Neural cell (in vitro differentiated cells): Measurements from ENCODE around the gene ATXN7L1. TPM values are rescaled to one million over a fixed set of nuclear protein-coding genes. Genes with fewer than 3 reads are reported as not detected.

Source experiments
- H2AFZ ChIP-seq: fragments of 200-600, 300-800 bp; sonication (generic), shearing (Covaris generic); 2 replicates; pipeline ENCODE4 v1.6.0; 2014; ENCODE audit warnings: low read depth, mild to moderate bottlenecking, antibody characterized with exemption, low read length, moderate library complexity
- H3F3A ChIP-seq: fragments of 200-600 bp; shearing (Covaris generic); 2 replicates; pipeline ENCODE4 v1.6.1; 2016; ENCODE audit warnings: mild to moderate bottlenecking, moderate library complexity, mixed read lengths, antibody characterized with exemption, low read length; ENCODE audit not compliant: insufficient read depth, poor library complexity, severe bottlenecking
- H3K27ac ChIP-seq: fragments of 200-600, 300-800 bp; sonication (generic), shearing (Covaris generic); 2 replicates; pipeline ENCODE4 v1.5.1; 2014; ENCODE audit warnings: mild to moderate bottlenecking, low read length, moderate library complexity
- H3K27me3 ChIP-seq: fragments of 300-800, 200-600 bp; sonication (generic), shearing (Covaris generic); 2 replicates; pipeline ENCODE4 v1.6.0; 2014; ENCODE audit warnings: mild to moderate bottlenecking, low read depth, low read length, moderate library complexity; ENCODE audit not compliant: insufficient read depth
- H3K36me3 ChIP-seq: fragments of 300-800, 200-600 bp; sonication (generic), shearing (Covaris generic); 2 replicates; pipeline ENCODE4 v1.5.1; 2014; ENCODE audit warnings: mild to moderate bottlenecking, antibody characterized with exemption, low read length, moderate library complexity; ENCODE audit not compliant: insufficient read depth
- H3K4me2 ChIP-seq: fragments of 300-800, 200-600 bp; sonication (generic), shearing (Covaris generic); 2 replicates; pipeline ENCODE4 v1.6.0; 2014; ENCODE audit warnings: mild to moderate bottlenecking, low read length
- H3K4me3 ChIP-seq: fragments of 300-800, 200-600 bp; sonication (generic), shearing (Covaris generic); 2 replicates; pipeline ENCODE4 v1.5.1; 2014; ENCODE audit warnings: mild to moderate bottlenecking, low read length, moderate library complexity
- H3K79me2 ChIP-seq: fragments of 200-600 bp; shearing (Covaris generic); replicated peaks from 2 replicates; pipeline ENCODE4 v1.6.0; 2014; ENCODE audit warnings: mild to moderate bottlenecking, low read length, moderate library complexity; ENCODE audit not compliant: insufficient read depth
- H3K9ac ChIP-seq: fragments of 300-800, 200-600 bp; sonication (generic), shearing (Covaris generic); 2 replicates; pipeline ENCODE4 v1.6.1; 2016; ENCODE audit warnings: mild to moderate bottlenecking, low read length, mixed read lengths
- H3K9me2 ChIP-seq: fragments of 200-600 bp; shearing (Covaris generic); 2 replicates; pipeline ENCODE4 v1.6.1; 2016; ENCODE audit warnings: mild to moderate bottlenecking, low read length, mixed read lengths; ENCODE audit not compliant: insufficient read depth
- H3K9me3 ChIP-seq: fragments of 200-600, 300-800 bp; sonication (generic), shearing (Covaris generic); 2 replicates; pipeline ENCODE4 v1.6.1; 2016; ENCODE audit warnings: mild to moderate bottlenecking, mixed run types, low read length, moderate library complexity, mixed read lengths
- H4K20me1 ChIP-seq: fragments of 200-600 bp; shearing (Covaris generic); 2 replicates; pipeline ENCODE4 v1.6.1; 2016; ENCODE audit warnings: mild to moderate bottlenecking, mixed run types; ENCODE audit not compliant: insufficient read depth
- CTCF ChIP-seq: fragments of 450-650 bp; IDR thresholded peaks from 2 replicates; pipeline ENCODE4 v1.5.1; 2014; ENCODE audit warnings: antibody characterized with exemption, mild to moderate bottlenecking, moderate library complexity; ENCODE audit not compliant: poor library complexity, severe bottlenecking
- EP300 ChIP-seq: fragments of 450-650 bp; conservative IDR thresholded peaks from 2 replicates; pipeline ENCODE4 v1.6.1; 2014; ENCODE audit warnings: antibody characterized with exemption, mild to moderate bottlenecking, moderate library complexity; ENCODE audit not compliant: poor library complexity, severe bottlenecking
- EZH2 ChIP-seq: fragments of 200-600, 300-800 bp; shearing (Covaris generic), sonication (generic); IDR thresholded peaks from 2 replicates; pipeline ENCODE4 v1.6.1; 2014; ENCODE audit warnings: antibody characterized with exemption, low read length, borderline replicate concordance, mild to moderate bottlenecking; ENCODE audit not compliant: insufficient read depth, poor library complexity, severe bottlenecking
- MXI1 ChIP-seq: fragments of 450-650 bp; conservative IDR thresholded peaks from 2 replicates; pipeline ENCODE4 v1.6.1; 2014; ENCODE audit warnings: antibody characterized with exemption, mild to moderate bottlenecking; ENCODE audit not compliant: poor library complexity, severe bottlenecking
- POLR2AphosphoS5 ChIP-seq: IDR thresholded peaks from 2 replicates; pipeline ENCODE4 v1.6.1; 2012
- RAD21 ChIP-seq: fragments of 450-650 bp; conservative IDR thresholded peaks from 2 replicates; pipeline ENCODE4 v1.6.1; 2014; ENCODE audit warnings: antibody characterized with exemption, mild to moderate bottlenecking, moderate library complexity
- REST ChIP-seq: IDR thresholded peaks from 2 replicates; pipeline ENCODE4 v1.6.1; 2012; ENCODE audit warnings: borderline replicate concordance
- SMC3 ChIP-seq: fragments of 450-650 bp; conservative IDR thresholded peaks from 2 replicates; pipeline ENCODE4 v1.6.1; 2014; ENCODE audit warnings: antibody characterized with exemption, mild to moderate bottlenecking, moderate library complexity; ENCODE audit not compliant: poor library complexity
- TAF1 ChIP-seq: IDR thresholded peaks from 2 replicates; pipeline ENCODE4 v1.6.1; 2012; ENCODE audit warnings: low read depth
- polyA plus RNA-seq: library from polyadenylated mRNA; depleted of rRNA; stranded (reverse); fragments of >200 nt; gene quantifications from 2 replicates; pipeline ENCODE4 v1.2.3, GENCODE V29; 2014

The ATXN7L1 gene
- polyA plus RNA-seq, 1 donor from 2014 or later, result 4.3 TPM

GRCh38 chr7:105825371-105825770 is 51.0 kb downstream of the ATXN7L1 start:
- no peaks in the 10 kb centered on the region for H4K20me1 ChIP-seq

GRCh38 chr7:105822806-105823205 is 53.6 kb downstream of the ATXN7L1 start:
- H3K9me2 ChIP-seq, result no peaks in the 10 kb centered on the region
- no peak overlapping the region for H3K9ac ChIP-seq
- no peak overlapping the region for H3K4me3 ChIP-seq
- no peaks in the 10 kb centered on the region for H3K9me3 ChIP-seq
- no peaks in the 10 kb centered on the region for H4K20me1 ChIP-seq
- H3K27ac ChIP-seq, result no peak overlapping the region
- H3K27me3 ChIP-seq, result no peaks in the 10 kb centered on the region
- TF ChIP-seq CTCF (no peak), EP300 (no peak), MXI1 (no peak), SMC3 (no peak), TAF1 (no peak), POLR2AphosphoS5 (no peak), EZH2 (no peak), RAD21 (no peak), REST (no peak)
- H3K79me2 ChIP-seq, result no peaks in the 10 kb centered on the region
- no peaks in the 10 kb centered on the region for H3F3A ChIP-seq
- H2AFZ ChIP-seq, result no peak overlapping the region
- no peaks in the 10 kb centered on the region for H3K36me3 ChIP-seq
- no peak overlapping the region for H3K4me2 ChIP-seq

More at GRCh38 chr7:105825371-105825770, 51.0 kb downstream of the ATXN7L1 start:
- H3K4me3 ChIP-seq, result no peak overlapping the region
- H3F3A ChIP-seq, result no peaks in the 10 kb centered on the region
- no peaks in the 10 kb centered on the region for H3K79me2 ChIP-seq
- H3K27ac ChIP-seq, result no peak overlapping the region
- H3K36me3 ChIP-seq, result no peaks in the 10 kb centered on the region
- H3K9ac ChIP-seq, result no peak overlapping the region
- TF ChIP-seq EZH2, result no peak
- TF ChIP-seq TAF1, result no peak
- TF ChIP-seq MXI1, result no peak
- no peak for TF ChIP-seq CTCF
- no peak for TF ChIP-seq POLR2AphosphoS5
- TF ChIP-seq SMC3, result no peak
- no peak for TF ChIP-seq EP300
- H3K9me2 ChIP-seq, result no peaks in the 10 kb centered on the region
- H3K27me3 ChIP-seq, result no peaks in the 10 kb centered on the region
- no peak overlapping the region for H2AFZ ChIP-seq
- H3K9me3 ChIP-seq, result no peaks in the 10 kb centered on the region
- no peak overlapping the region for H3K4me2 ChIP-seq
